Stimulated activated CD4-positive, alpha-beta T cell treated with anti-CD3 and anti-CD28 coated beads, Interleukin-2, amount 100 ng/mL, for 48 hours (primary cell): Measurements from ENCODE around the gene KRTAP5-5.
"Not testable (repeated sequence)": the region's sequence is repeated elsewhere in the genome, so short reads cannot be mapped to it uniquely, and the experiment has no call there.

Experiments used
- DNase-seq, 2 donors: peaks; one replicate each; pipeline ENCODE4 v3.0.0-alpha.2; 2020

KRTAP5-5 gene

DNA sequence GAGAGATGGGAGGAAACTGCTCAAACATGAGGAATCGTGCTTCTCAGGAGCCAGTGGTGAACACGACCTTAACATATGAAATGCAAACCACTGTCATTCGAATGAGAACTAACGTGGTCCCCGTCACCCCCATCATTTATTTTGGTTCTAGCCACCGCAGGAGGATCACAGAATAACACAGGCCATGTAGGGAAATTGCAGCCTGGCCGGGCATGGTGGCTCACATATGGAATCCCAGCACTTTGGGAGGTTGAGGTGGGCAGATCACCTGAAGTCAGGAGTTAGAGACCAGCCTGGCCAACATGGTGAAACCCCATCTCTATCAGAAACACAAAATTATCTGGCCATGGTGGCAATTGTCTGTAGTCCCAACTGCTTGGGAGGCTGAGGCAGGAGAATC is 27.1 kb downstream of the KRTAP5-5 start:
- DNase-seq, result no peak

DNA sequence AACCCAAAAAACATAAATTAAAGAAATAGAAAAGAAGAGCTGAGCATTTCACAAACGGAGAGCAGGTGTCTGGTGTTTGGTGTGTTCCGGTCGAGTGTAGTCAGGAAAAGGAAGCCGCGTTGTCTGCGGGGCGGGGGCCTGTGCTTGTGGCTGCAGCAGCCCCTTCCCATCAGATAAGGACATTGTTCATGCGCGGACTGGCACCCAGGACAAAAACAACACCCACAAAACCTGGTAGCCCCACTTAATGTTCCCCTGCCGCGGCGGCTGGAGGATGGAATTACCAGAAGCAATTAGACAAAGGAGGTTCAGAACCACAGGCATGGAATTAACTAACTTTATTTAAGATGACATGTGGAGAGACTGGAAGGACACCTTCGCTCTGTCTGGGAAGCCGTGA is 29.9 kb downstream of the KRTAP5-5 start:
- no peak for DNase-seq

DNA sequence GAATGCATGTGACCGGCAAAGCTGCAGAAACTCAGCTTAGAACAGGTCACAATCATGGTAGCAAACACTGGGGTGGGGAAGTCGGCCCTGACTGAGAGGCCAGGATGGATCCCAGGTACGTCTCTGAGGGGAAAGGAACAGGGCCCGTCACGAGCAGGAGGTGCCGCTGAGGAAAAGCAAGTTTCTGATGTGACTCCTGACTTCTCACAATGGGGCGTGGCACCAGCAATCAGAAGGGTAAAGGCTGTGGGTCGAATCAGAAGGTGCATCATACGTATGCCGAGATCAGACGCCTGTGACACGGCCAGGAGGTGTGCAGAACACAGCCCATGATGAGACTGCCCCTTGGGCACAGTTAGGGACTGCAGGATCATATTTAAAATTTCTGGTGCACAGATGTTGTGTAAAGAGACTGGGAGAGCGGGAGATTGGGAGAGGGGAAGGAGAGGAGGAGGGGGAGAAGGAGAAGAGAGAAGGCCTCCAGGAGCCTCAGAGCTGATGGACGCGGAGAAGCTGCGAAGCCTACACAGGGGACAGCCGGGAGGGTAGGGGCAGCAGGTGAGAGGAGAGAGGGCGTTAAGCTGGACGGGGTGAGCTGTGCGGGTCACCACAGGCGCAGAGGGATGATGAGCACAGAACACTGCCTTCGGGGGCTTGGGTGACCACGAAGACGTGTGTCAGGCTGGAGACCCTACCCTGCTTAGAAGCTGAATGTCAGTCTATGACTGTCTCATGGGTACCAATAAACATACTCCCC is 30.7 kb downstream of the KRTAP5-5 start:
- DNase-seq, result no peak

DNA sequence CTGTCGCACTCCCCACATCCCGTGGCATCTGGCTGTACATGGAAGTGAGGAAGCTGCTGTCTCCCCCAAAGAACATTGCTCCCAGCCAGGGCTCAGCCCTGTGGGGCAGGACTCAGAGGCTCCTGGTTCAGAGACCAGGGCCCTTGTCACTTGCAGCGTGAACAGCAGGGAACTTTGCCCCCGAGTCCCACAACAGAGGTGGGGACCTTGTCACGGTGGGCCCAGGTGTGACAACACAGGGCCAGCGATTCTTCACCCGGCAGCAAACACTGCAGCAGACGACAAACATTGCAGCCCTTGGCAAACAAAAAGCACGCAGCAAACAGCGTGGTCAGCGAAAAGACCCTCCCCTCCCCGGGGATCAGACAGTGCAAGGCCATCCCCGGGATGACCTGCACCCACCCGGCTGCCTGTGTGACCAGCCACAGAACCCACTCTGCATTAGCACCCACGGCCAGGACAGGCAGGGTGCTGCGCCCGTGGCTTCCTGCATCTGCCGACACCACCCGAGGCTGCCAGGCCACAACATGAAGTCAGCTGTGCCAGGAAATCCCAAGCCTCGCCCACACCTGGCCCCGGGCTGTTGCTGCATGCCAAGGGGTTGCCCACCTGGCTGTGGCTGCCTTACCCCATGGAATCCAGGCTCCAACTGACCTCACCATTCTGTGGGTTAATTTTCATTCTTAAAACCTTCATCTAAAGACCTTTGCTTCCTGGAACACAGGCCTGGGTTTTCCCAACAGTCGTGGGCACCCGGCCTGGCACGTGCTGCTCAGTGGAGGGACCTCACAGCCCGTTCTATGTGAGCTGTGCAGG is 32.1 kb downstream of the KRTAP5-5 start:
- not testable (repeated sequence) for DNase-seq

DNA sequence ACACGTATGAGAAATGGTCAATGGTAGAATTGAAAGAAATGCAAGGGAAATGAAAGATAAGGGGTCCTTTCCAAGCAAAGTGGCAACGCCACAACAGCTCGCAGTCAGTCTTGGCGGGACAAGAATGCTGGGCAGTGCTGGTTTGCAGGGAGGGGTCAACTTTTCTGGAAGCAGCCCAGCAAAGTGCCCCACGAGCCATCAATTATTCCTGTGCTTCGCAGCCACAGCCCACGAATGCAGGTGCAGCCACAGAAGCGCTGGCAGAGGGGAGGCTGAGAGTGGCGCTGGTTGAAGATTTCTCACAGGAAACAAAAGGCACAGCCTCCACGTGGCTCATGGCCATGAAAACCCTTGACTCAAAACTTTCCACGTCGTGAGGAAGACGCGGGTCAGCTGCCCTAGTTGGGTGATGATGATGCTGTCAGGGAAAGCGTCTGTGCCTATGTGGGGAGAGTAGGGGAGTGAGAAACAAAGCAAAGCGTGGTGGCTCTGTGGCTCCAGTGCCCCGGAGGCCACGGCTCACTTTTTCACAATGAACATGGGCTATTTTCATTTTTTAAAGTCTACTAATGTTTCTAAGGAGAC is 33.2 kb downstream of the KRTAP5-5 start:
- DNase-seq, result not testable (repeated sequence)

DNA sequence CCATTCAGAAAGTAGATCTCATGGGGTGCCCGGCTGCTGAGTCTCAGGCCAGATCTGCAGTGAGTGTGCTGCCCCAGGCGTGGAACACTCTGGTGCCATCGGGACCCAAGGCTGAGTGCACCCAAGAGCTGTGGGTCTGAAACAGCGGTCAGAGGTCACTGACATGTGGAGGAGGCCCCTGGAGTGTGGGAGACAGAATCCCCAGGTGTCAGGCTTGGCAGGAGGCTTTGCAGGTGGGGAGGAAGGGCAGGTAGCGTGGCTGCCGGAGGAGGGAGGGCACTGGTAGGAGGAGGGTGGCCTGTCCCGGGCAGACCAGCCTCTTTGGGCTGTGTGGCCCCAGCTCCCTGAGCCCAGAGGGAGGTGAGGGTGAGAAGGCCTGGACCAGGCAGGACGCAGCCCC is 35.7 kb downstream of the KRTAP5-5 start:
- no peak for DNase-seq

DNA sequence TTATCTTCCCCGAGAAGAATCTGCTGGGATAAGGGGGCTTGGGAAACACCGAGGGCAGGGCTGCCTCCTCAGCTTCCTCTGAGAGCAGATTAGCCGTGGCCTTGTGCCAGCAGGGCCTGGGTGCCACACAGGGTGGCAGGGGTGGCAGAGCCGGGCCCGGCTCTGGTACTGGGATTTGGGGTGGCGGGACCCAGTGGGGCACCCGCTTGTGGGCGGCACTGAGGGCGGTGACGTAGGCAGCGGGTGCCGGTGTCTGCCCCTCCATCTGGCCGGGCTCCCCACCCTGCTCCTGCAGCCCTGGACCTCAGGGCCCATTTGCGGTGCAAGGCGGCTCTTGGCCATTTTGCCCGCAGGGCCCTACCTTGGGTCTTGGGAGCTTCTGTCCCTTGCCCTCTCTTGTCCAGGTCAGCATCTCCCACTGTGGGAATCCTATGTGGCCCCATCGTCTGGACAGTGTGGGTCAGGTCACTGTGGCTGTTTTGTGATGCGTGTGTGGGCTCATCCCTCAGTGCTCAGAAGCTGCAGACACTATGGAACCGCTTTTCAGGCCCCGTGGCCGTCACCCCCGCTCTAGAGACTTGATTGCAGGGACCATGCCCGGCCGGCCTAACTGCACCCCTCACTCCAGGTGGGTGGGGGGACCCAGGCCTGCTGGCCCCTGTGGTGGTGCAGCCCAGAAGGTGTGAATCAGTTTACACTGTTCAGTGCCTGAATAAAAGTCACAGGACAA is 37.7 kb downstream of the KRTAP5-5 start:
- no peak for DNase-seq

DNA sequence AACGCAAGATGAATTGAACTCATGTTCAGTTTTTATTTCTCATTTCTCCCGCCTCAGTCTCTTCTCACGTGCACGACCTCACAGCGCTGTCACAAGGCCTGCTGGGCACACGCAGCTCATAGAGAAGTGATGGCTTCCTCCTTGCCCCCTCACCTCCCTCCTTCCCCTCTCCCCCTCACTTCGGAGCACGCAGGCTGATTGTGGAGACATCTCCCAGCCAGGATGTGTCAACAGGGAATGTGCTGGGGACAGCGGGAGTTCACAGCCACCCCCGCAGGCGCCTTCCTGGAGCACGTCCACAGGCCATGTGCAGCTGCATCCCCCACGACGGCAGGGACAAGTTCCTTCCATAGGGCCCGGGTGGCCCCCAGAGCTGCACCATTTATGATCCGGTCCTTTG is 38.3 kb downstream of the KRTAP5-5 start:
- DNase-seq, result no peak

DNA sequence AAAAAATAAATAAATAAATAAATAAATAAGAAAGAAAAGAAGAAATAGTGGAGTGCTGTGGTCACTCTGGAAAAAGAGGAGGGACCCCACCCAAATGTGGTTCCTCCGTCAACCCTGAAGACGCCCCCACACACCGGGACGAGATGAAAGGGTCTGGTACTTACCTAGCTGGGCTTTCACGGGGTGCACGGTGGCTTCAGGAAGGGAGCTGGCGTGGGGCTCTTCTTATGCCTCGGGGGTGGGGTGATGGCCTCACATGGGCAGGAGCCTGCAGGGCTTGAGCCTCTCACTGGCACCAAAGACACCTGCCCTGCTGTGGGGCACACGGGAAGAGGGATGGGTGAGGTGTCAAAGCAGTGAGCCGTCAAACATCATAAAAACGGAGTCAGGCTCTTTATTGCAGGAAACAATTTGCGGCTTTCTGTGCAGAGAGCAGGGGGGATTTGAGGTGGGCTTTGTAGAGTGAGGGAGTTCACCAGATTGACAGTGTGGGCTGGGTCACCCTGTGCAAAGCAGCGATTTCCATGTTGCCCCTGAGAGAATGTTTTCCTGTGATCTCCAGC is 39.4 kb downstream of the KRTAP5-5 start:
- no peak for DNase-seq

DNA sequence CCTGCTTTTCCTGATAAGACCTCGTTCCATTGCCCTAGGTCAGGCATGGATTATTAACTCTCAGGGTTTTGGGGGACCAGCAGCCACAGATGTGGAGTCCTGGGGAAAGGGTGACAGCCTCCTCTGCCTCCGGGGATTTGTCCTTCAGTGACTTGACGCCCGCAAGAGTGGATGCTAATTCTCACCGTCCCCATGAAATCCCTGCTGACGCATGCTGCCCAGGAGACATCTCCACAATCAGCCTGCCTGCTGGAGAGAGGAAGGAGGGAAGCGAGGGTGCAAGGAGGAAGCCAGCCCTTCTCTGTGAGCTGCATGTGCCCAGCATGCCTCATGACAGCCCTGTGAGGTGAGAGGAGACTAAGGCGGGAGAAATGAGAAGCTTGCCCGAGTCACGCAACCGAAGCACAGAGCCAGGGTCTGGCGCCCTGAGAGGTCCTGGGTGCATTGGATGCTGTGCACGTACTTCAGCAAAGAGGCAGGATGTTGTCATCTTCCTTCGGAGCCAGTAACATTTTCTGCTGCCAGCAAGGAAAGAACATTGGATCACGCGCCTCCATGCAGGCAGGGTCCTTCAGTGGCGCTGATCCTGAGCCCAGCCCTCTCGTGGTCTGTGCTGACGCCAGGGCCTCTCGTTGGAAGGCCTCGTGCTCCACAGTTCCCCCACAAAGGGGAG is 40.1 kb downstream of the KRTAP5-5 start:
- no peak for DNase-seq

DNA sequence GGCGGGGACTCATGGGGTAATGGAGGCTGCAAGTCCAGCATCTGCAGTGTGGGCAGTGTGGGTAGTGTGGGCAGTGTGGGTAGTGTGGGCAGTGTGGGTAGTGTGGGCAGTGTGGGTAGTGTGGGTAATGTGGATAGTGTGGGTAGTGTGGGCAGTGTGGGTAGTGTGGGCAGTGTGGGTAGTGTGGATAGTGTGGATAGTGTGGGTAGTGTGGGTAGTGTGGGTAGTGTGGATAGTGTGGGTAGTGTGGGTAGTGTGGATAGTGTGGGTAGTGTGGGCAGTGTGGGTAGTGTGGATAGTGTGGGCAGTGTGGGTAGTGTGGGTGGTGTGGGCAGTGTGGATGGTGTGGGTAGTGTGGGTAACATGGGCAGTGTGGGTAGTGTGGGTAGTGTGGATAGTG is 40.9 kb downstream of the KRTAP5-5 start:
- DNase-seq, result not testable (repeated sequence)

DNA sequence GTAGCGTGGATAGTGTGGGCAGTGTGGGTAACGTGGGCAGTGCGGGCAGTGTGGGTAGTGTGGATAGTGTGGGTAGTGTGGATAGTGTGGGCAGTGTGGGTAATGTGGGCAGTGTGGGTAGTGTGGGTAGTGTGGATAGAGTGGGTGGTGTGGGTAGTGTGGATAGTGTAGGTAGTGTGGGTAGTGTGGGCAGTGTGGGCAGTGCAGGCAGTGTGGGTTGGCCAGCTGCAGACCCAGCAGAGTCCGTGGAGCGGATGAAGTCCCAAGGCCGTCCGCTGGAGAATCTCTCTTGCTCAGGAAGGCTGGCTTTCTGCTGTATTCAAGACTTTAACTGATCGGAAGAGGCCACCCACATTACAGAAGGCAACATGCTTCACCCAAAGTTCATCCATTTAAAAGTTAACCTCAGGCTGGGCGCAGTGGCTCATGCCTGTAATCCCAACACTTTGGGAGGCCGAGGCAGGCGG is 41.4 kb downstream of the KRTAP5-5 start:
- no peak for DNase-seq

DNA sequence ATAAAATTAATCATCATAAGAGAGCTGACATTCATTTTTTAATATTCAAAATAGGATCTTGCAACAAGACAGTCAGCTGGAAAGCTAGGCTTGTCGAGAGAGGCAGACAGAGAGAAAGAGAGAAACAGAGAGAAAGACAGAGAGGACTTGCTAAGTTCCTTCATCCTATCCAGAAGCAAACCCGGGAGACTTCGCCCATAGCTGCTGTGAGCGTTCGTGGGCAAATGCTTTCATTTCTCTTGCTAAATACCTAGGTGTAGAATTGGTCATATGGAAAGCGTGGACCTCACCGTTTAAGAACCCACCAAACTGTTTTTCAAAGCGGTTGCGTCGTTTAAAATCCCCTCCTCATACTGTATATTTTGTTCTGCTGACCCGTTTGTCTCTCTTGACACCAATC is 42.1 kb downstream of the KRTAP5-5 start:
- DNase-seq, result no peak

DNA sequence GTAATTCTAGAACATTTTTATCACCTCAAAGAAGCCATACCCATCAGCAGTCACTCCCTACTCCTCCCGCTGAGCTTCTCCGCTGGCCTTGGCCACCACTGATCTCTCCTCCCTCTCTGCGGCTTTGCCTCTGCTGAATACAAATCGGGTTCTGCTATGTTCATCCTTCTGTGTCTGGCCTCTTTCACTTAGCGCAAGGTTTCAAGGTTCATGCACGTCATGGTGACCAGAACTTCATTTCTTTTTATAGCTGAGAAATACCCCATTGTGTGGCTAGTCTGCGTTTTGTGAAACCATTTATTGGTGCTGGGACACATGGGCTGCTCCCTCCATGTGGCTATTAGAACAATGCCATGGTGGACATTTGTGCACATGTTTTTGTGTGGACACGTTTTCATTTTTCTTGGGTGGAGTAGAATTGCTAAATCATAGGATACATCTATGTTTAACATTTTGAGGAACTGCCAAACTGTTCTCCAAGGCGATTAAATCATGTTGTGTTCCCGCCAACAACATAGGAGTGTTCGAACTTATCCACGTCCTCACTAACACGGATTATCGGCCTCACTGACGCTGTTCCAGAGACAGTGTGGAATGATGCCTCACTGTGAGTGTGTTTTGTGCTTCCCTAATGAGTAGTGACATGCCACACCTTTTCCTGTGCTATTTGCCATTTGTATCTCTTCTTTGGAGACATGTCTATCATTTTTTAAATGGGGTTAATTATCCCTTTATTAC is 43.2 kb downstream of the KRTAP5-5 start:
- DNase-seq, result no peak

DNA sequence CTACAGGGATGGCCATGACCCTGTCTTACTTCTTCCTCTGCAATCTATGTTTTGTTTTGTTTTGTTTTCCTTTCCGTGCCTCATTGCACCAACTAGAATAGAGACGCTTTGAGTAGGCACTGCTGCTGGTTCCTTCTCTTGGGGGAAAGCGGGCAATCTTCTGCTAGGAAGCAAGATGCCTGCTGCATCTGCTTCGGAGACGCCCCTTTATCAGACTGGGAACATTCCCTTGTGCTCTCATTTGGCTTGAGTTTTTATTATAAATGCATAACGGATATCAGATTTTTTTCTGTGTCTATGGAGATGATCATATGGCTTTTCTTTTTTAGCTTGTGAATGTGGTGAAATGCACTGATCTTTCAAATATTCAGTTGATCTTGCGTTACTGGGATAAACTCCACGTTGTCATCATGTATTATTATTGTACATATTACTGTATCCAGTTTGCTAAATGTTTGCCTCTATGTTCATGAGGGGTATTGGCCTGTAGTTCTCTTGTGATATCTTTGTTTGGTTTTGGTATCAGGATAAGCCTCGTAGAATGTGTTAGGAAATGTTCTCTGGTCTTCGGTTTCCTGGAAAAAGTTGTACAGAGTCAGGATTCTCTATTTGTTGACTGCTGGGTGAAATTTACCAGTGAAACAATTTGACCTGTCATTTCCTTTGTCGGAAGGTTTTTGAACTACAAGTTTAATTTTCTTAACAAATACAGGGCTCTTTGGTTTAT is 44.0 kb downstream of the KRTAP5-5 start:
- DNase-seq, result no peak

DNA sequence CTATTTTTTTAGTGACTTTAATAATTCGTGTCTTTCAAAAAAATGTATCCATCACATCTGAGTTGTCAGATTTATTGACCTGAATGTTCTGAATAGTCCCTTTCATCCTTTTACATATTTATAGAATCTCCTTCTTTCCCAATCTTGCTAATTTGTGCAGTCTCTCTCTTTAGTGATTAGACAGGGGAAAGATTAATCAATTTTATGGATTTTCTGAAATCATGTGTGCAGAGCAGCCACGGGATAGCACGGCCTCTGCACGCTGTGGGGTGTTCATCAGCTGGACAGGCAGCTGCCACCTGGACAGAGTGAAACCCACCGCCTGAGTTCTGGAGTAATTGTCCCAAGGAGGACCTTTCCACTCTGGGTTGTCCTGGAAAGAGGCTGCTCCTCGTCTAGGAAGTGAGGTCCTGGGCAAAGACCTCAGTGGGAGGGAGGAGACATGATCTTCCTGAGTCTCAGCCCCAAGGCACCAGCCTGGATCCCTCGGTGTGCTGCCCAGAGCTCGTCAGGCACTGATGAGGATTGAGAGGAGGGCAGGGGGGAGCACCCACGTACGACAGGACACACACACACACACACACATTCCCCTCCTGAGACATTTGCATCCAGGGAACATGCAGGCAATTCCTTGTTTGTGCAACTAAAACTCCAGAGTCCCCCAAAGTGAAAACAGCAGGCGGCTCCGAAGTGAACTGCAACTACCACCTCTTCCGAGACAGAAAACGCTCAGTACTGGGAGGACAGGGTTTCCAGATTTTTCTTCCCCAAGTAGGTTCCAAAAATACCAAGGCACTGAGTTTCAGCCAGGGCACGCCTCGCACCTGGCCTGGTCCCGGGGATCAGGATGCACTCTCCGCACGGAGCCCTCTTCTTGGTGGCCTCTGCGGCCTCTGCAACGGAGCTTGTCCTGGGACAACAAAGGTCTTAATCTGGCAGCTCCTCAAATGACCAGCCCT is 44.9 kb downstream of the KRTAP5-5 start:
- DNase-seq, result no peak

DNA sequence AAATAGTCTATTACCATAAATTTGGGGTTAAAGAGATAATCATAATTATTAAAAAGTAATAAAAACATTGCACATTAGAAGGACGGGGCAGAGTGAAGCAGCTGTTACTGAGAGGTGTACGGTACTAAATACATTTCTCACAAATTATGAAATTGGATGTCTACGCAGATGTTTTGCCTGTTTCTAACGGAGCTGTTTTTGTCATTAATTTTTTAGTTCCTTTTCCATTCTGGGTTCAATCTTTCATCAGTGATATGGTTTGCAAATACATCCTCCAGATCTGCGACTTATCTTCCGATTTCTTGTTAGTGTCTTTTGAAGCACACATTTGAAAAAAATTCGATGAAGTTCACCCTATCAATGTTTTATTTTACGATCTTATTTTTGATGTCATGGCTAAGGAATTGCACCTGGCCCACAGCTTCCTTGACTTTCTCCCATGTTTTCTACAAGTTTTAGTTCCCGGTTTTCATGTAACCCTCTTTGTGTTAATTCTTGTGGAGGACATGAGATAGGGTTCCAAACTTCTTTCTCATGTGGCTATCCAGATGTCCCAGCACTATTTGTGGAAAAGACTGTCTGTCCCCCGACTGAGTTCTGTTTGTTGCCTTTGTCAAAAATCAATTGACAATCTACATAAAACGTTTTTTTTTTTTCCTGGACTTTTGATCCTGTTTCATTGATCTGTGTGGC is 46.1 kb downstream of the KRTAP5-5 start:
- no peak for DNase-seq

DNA sequence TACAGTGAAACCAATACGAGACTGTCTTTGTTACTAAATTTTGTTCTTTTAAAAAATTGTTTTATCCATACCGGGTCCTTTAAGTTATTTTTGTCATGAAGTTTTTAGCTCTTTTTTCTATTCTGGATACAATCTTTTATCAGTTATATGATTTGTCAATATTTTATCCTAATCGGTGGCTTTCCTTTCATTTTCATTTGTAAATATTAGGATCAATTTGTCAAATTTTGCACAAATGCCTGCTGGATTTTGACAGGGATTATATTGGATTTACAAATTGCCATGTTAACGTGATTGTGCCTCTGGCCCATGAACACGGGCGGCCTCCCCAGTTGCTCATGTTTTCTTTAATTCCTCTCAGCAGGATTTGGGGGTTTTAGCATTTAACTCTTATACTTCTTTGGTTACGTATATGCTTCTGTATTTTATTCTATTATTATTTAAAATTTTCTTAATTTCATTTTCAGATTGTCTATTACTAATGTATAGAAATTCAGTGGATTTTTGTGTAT is 46.7 kb downstream of the KRTAP5-5 start:
- no peak for DNase-seq

DNA sequence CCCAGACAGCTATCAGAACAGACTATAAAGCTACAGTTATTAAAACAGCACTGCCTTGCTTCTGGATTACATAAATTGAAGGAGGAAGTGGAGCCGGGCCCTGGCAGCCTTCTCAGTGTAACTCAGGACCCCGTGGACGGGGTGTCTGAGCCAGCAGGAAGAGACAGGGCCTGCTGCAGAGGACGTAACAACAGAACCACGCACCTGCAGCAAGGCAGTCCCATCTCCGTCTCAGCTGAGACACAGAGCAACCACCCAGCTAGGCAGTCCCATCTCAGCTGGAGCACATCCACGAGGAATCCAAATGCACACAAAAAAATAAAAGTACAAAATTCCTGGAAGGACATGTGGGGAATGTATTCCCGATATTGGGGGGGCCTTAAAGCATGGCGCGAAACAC is 50.3 kb downstream of the KRTAP5-5 start:
- no peak for DNase-seq
